ENCODE measurements around the gene GPD1L.
A peak's percentile ranks its signal among the peaks of the same experiment; 100 is the strongest.
"Not testable (repeated sequence)": the region's sequence is repeated elsewhere in the genome, so short reads cannot be mapped to it uniquely, and the experiment has no call there.

GPD1L gene

DNA sequence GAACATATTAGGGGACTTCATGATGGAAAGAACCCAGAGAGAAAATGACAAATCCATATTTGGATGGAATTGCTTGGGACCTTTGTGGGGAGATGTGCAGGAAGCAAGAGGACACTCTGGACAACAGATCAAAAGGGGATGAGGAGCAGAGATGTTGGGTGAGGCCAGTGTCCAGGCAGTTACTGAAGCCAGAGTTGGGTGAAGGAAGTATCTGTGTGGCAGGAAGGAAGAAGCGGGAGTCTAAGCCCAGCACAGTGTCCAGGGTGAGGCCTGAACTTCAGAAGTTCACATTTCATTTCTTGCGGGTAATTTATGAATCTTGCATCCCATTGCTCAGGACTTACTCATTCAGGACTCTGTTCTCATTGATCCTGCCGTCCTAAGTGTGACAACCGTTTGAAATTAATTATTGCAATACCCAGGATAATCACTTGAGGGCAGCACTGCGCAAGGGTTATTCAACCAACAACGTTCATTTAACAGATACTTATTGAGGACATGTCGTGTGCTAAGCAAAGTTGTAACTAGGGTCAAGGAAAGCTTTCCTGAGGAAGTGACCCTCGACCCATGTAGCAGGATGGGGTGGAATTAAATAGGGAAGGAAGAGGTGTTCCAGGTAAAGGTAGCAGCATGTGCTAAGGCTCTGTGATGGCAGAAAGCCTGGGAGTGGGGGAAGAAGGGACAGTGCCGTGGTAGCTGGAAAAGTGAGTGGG, 70.7 kb downstream of the GPD1L start:
- H3K27ac ChIP-seq, result no peak overlapping the region
- DNase-seq (ENCODE audit: low read depth, low spot score), result no peak

DNA sequence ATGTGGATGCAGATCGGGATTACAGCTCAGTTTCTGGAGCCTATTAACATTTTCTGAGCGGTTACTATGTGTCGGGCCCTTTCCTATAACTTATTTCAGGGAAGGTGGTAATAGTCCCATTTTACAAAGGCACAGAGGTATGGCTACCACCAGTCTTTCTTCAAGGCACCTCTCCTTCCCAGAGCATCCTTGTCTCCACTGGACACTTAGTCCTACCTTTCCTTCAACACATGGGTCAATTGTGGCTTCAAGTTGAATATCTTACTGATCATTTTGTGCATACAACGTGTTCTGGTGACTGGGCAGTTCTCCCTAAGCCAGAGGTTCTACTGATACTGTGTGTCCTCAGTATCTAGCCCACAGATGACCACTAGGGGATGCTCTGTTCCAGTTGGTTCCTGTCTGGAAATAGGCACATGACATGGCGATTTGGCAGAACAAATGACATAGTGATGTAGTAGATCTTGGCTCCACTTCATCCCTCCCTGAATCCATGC, 71.3 kb downstream of the GPD1L start:
- DNase-seq (ENCODE audit: low read depth, low spot score), result peak; percentile 53
- no peak overlapping the region for H3K27ac ChIP-seq

DNA sequence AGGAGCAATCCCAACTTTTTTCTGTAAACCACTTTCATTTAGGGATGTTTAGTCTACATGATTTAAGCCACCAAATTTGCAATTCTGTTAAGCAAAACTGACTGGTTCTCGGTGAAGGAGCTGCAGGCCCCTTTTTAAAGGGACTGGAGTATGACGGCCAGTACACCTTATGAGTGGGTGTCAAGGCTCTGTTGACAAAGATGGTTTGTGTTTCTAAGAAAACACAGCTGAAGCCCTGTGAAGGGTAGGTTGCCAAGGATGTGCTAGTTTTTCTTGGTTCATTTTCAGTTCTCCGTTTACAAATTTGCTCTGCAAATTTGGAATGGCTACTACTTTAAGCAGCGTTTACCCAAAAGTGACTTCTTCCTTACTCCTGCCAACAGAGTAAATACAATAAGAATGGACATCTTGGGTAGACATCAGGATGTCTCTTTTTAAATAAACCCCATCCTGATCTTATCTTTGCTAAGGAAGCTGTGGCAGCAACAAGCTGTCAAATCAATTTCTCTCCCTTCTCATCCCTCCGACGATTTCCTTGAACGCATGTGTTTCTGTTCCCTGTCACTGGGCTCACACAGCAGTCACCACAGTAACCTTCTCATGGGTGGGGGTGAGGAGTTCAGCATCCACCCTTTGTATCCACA, 73.8 kb downstream of the GPD1L start:
- H3K27ac ChIP-seq, result no peak overlapping the region
- DNase-seq (ENCODE audit: low read depth, low spot score), result no peak

DNA sequence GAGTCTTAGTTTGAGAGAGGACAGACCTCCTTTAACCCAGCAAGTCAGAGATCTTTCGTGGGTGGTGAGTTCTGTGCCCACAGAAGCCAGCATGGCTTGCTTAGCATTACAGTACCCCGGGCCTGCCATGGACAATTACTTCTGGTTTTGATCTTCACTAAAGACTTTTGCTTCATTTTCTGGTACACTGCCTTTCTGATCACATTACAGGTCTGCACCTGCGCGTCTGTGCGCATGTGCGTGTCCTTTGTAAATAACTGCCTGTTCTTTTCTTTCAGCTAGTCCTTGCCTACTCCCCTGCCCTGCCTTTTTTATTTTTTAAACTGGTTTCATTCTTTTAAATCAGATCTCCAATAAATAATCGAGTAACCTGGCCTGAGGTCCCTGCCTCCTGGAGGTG, 74.9 kb downstream of the GPD1L start:
- DNase-seq (ENCODE audit: low read depth, low spot score), result no peak
- H3K27ac ChIP-seq, result no peak overlapping the region

DNA sequence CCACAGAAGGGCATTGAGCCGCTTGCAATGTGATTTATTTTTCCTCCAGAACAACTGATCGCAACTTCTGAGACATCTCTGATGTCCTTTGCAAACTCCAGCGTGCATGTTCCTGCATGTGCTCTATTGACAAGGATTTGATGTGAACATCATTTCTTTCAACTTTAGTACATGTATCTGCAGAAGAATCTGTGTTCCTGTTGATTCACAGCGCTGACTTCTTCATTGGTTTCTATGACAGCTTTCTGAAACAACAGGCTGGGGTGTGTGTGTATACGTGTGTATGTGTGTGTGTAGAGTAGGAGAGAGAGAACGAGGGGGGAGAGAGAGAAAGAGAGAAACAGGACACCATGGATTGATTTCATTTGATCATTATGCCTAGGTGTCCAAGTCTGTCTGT, 75.4 kb downstream of the GPD1L start:
- no peak overlapping the region for H3K27ac ChIP-seq
- peak; percentile 57 for DNase-seq (ENCODE audit: low read depth, low spot score)

DNA sequence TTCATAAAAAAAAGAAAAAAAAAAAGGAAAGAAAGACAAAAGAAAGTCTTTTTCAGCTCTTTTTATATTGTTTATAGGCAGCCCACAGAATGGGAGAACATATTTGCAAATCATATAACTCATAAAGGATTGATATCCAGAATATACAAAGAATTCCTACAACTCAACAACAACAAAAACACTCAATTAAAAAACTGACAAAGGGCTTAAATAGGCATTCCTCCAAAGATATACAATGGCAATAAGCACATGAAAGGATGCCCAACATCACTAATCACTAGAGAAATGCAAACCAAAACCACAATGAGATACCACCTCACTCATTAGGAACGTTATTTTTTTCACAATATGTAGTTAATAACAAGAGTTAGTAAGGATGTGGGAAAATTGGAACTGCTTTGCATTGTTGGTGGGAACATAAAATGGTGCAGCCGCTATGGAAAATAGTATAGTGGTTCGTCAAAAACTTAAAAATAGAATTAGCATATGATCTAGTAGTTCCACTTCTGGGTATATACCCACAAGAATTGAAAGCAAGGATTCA, 77.8 kb downstream of the GPD1L start:
- DNase-seq (ENCODE audit: low read depth, low spot score), result no peak

DNA sequence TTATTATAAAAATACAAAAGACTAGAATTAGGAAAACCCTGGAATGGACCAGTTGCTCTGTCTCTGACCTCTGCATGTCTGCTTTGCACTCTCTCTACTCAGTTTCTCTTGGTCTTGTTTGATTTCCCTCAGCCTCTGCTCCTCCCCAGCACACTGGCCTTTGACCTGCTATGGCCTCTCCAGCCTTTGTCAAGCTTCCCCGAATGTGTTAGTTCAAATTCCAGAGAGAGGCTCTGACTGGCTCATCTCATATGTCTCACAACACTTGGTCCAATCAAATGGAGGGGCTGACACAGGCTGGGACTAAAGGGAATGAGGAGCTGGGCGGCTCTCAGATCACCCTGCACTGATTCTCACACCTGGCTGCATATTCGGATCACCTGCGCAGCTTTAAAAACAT, 79.7 kb downstream of the GPD1L start:
- no peak overlapping the region for H3K27ac ChIP-seq
- no peak for DNase-seq (ENCODE audit: low read depth, low spot score)

More for the DNA sequence above, 77.8 kb downstream of the GPD1L start:
- no peak overlapping the region for H3K27ac ChIP-seq

DNA sequence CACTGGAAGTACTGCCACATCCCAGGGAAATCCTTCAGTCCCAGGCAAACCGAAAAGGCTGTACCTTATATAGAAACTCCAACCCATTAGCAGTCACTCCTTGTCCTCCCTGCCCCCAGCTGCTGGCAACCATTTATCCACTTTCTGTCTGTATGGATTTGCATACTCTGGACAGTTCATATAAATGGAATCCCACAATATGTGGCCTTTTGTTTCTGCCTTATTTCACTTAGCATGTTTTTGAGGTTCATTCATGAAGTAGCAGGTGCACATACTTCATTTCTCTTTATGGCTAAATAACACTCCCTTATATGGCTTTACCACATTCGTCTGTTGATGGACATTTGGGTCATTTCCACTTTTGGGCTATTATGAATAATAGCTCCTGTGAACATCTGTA, 80.5 kb downstream of the GPD1L start:
- no peak for DNase-seq (ENCODE audit: low read depth, low spot score)
- H3K27ac ChIP-seq, result no peak overlapping the region

DNA sequence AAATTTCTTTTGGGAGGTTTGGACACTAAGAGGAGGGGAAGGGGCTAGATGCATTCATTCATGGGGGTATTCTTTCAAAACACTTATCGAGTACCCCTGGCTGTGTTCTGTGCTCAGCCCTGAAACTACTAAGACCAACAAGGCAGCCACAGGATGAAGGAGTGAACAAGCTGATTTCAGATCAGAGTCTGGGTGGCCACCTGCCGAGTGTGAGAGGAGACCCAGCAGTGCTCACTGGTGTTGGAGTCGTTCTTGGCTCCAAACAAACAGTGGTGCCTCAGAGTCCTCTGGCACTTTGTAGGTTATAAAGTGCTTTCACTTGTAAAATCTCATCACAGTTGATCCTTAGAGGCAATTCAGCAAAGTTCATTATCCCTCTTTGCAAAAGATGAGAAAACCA, 83.3 kb downstream of the GPD1L start:
- DNase-seq (ENCODE audit: low read depth, low spot score), result no peak
- no peak overlapping the region for H3K27ac ChIP-seq

DNA sequence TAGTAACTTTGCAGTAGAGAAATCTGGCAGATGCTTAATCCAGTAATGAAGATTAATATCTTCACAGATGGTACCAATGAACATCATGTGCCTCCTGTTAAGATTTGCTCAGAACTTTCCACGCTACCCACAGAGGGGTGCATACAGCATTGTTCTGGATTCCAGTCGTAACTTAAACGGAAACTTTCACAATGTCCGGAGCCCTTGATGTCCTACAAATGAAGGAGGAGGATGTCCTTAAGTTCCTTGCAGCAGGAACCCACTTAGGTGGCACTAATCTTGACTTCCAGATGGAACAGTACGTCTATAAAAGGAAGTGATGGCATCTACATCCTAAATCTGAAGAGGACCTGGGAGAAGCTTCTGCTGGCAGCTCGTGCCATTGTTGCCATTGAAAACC, 84.1 kb downstream of the GPD1L start:
- not testable (repeated sequence) for H3K27ac ChIP-seq

DNA sequence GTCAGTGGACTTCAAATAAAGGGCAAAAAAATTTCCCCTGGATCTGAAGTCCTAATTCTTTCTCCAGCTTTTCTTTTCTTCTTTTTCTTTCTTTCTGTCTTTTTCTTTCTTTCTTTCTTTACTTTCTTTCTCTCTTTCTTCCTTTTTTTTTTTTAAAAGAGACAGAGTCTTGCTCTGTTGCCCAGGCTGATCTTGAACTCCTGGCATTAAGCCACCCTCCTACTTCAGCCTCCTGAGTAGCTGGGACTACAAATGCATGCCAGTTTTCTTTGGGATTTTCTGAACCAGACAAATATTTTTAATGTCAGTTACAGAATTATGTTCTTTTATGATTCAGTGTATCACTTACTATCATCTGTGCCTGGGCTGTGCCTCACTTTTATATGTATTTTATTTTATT, 86.7 kb downstream of the GPD1L start:
- no peak for DNase-seq (ENCODE audit: low read depth, low spot score)
- no peak overlapping the region for H3K27ac ChIP-seq

More for the DNA sequence above, 84.1 kb downstream of the GPD1L start:
- DNase-seq (ENCODE audit: low read depth, low spot score), result not testable (repeated sequence)

DNA sequence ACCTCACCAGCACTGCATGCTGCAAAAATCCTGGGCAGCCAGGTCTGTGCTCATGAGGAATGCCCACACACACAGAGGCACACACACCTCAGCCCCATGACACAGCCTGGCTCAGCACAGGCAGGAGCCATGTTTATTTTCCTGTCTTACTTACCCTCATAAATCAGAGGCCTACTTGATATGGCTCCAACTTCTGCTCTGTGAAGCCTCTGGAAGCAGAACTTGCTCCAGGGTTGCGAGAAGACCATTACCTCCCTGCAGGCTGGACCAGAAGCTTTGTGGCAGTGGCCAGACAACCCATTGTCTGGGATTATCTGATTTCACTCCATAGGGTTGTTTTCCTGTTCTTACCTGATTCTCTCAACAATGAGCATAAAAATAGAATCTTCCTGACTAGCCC, 88.2 kb downstream of the GPD1L start:
- no peak for DNase-seq (ENCODE audit: low read depth, low spot score)

DNA sequence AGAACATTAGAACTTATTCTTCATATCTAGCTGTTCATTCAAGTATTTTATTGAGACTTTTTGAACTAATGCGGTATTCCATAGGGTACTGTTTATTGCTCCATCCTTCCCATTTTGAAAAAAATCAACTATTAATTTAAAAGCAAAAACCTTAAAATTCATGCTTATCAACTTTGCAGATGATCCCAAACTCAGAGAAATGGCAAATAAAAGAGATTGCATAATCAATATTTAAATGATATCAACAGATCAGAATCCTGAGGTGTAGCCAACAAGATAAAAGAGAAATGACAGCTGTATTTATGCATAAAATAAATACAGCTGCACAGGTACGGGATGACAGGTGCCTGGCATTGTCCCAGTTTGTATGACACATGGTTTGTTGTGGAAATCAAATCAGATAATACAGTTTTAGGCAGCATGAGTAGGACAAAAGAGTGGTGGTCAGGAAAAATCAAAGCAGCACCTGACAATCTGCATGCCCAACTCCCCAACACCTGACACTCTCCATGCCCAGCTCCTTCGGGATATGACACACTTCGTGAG, 89.6 kb downstream of the GPD1L start:
- no peak for DNase-seq (ENCODE audit: low read depth, low spot score)
- H3K27ac ChIP-seq, result no peak overlapping the region

More for the DNA sequence above, 88.2 kb downstream of the GPD1L start:
- no peak overlapping the region for H3K27ac ChIP-seq

DNA sequence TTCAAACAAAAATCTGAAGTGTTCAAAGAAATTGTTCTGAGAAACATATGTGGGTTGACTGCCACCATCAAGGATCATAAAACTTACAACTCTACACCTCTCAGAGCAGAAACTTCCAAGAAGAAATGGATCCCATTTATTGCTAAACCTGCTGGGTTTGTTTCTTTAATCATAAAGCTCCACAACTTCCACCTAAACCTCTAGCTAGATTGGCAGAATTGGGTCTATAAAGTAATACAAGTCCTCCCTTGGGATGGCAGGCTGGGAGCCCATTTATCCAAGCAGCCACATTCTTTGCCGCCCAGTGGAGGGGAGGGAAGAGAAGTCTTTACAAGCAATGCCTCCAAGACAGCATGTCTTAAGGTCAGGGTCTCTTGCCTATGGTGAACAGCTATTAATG, 91.6 kb downstream of the GPD1L start:
- H3K27ac ChIP-seq, result no peak overlapping the region
- no peak for DNase-seq (ENCODE audit: low read depth, low spot score)

DNA sequence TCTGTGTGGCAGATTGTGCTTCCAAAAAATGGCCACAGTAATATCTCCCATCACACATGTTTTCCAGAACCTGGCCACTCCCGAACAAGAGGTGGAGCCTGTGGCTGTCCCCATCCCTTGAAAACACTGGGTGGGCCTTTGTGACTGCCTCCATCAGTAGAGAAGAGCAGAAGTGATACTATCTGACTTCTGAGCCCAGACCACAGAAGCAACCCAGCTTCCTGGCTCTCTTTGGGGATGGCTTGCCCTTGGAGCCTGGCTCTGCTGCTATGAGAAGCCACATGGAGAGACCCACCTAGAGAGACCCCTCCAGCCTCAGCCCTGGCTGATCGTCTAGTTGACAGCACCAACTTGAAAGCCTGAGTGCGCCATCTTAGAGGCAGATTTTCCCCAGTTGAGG, 92.3 kb downstream of the GPD1L start:
- DNase-seq (ENCODE audit: low read depth, low spot score), result no peak
- no peak overlapping the region for H3K27ac ChIP-seq

DNA sequence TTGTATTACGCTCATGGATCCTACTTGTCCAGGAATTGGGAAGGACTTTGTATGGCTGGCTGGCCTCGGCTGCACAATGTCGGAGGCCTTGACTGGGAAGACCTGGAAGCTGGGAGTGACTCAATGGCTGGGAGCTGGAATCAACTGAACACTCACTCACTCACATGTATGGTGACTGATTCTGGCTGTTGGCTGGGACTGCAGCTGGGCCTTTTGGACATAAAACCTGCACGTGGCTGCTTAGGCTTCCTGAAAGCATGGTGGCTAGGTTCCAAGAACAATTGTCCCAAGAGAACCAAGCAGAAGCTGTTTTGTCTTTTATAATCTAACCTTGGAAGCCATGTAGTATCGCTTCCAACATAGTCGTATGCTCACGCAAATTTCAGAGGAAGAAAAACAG, 94.1 kb downstream of the GPD1L start:
- no peak for DNase-seq (ENCODE audit: low read depth, low spot score)
- no peak overlapping the region for H3K27ac ChIP-seq

DNA sequence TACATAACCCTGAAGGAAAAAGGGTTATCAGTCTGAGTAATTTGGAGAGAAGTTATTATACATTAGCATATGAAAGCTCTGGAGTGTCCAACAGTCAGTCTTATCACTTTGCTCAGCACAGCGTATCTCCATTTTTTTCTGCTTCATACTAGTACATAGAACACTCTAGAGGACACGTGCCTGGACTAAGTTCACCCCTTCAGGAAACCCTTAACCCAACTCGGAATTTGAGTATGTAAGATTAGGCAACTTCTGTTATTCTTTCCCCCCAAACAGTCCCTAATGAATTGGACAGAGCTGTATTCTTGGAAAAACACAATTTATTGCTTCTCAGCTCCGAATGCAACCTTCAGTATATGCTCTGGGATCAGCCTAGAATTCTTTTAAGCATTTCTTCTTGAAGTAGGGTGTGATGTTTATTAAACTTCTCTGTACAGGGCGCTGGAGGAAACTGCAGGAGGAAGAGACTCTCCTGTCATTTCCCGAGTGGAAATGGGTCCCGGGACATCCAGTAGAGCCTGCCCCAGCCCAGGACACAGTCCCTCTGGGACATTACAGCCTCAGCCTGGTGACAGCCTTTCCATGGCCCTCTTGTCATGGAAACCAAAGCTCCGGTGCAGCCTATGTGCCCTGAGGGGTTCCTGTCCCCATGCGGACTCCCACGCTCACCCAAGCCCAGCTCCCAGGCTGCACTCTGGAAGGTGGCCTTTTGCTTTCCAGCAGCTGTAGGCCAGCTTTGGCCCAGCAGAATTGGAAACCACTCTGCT, 94.8 kb downstream of the GPD1L start:
- no peak for DNase-seq (ENCODE audit: low read depth, low spot score)
- no peak overlapping the region for H3K27ac ChIP-seq

DNA sequence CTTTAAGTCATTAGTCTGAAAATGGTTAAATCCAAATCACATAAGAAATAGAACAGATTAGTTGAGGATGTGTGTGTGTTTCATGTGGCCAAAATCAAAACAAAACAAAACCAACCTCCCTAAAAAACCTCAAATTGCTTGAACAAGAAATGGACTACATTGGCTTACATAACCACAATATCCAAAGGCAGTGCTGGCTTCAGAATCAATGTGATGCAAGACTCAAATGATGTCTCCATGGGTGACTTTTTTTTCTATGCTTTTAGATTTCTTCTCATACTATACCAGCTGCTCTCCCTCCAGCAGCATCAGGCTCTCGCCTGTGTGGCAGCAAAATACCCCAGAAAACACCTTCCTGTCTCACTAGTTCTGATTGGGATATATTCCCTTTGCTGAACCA, 96.1 kb downstream of the GPD1L start:
- no peak for DNase-seq (ENCODE audit: low read depth, low spot score)
- H3K27ac ChIP-seq, result no peak overlapping the region

DNA sequence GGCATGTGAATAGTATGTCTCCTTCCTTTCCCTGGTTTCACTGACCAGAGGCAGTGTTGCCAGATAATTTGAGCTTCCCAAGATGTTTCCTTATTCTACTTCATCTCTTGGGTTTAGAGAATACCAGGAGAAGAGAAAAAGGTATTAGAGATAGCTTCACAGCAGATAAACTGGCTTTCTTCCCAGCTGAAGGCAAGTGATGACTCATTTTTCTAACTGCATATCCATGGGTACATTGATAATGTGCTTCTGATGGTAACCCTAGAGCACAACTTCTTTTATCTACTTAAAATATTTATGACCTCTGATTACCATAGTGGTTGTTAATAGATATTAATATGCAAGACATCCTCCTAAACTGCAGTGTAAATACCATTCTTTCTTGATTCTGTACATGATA, 97.4 kb downstream of the GPD1L start:
- DNase-seq (ENCODE audit: low read depth, low spot score), result no peak
- no peak overlapping the region for H3K27ac ChIP-seq

DNA sequence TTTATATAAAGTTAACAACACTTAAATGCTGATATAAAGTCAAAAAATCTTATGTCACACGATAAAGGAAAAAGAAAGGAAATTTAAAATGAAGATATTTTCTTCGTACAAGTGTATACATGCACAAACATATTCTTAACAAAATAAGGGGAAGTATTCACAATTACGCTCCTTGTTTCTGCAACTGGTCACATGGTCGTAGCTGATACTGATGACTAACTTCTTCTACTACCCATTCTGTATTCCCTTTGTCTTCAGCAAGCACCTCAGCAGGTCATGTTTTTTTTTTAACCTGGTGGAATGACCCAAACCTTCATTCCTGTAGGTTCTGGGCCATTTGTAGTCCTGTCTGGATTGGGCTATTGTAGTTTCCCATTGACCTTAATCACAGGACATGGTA, 102.0 kb downstream of the GPD1L start:
- no peak for DNase-seq (ENCODE audit: low read depth, low spot score)
- no peak overlapping the region for H3K27ac ChIP-seq

DNA sequence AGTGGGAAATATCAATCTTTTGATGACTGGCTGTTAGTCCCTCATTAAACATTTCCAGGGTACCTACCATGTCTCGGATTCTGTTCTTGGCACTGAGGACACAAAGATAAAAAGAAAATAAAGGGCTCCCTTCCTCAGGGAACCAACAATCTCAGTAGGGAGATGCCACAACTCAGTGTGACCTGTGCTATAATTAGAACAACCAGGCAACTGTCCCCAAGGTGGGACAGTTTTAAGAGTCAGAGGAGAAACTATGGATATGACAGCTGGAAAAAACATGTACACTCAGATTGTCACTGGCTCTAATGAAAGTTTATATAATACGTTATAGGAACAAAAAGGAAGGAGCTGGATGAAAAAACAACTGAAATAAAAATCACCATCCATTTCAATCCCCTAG, 108.8 kb downstream of the GPD1L start:
- DNase-seq (ENCODE audit: low read depth, low spot score), result no peak
- no peak overlapping the region for H3K27ac ChIP-seq

Measured in epithelial cell of prostate (primary cell).